ENCODE data around the gene HSPA1L.

GRCh38 chr6:31777667-31778050 lies 37.4 kb downstream of the HSPA1L start:
- TF ChIP-seq GATA3 (IDR thresholded peaks at IDR 0.05; ENCODE audit: low read depth, low read length), result no peak
- TF ChIP-seq GATA2 (IDR thresholded peaks at IDR 0.05; ENCODE audit: low read depth, low read length), result no peak
